Mucosa of stomach (tissue), 1 donor: Measurements from ENCODE around the gene E2F1.

Experiments used
- H3K27me3 ChIP-seq: one replicate; pipeline ENCODE4 v1.7.0; 2013; ENCODE audit warnings: mild to moderate bottlenecking, low read length; ENCODE audit not compliant: control insufficient read depth, insufficient read depth
- H3K36me3 ChIP-seq: one replicate; pipeline ENCODE4 v1.7.0; 2013; ENCODE audit warnings: low read length; ENCODE audit not compliant: control insufficient read depth, insufficient read depth
- H3K4me1 ChIP-seq: one replicate; pipeline ENCODE4 v1.7.0; 2013; ENCODE audit warnings: mild to moderate bottlenecking, low read length; ENCODE audit not compliant: control insufficient read depth, insufficient read depth
- H3K4me3 ChIP-seq: one replicate; pipeline ENCODE4 v1.7.0; 2013; ENCODE audit warnings: low read length
- H3K9ac ChIP-seq: one replicate; pipeline ENCODE4 v1.7.0; 2013; ENCODE audit warnings: mild to moderate bottlenecking, low read length, moderate library complexity
- H3K9me3 ChIP-seq: one replicate; pipeline ENCODE4 v1.7.0; 2013; ENCODE audit warnings: mild to moderate bottlenecking, low read length, moderate library complexity; ENCODE audit not compliant: control insufficient read depth
- donor health status: Pancreatic carcinoma.

E2F1 gene

GRCh38 chr20:33671573-33672288 is 14.5 kb downstream of the E2F1 start:
- no peak overlapping the region for H3K4me3 ChIP-seq

GRCh38 chr20:33670715-33671499 is 15.3 kb downstream of the E2F1 start:
- Histone ChIP-seq H3K9ac (peak overlapping the region; percentile 23), H3K4me3 (no peak overlapping the region), H3K4me1 (peaks cover 53% of the 10 kb centered on the region)

More at GRCh38 chr20:33671573-33672288, 14.5 kb downstream of the E2F1 start:
- H3K4me1 ChIP-seq, result peaks cover 47% of the 10 kb centered on the region
- peaks cover 8% of the 10 kb centered on the region for H3K36me3 ChIP-seq
- H3K27me3 ChIP-seq, result no peaks in the 10 kb centered on the region
- H3K9me3 ChIP-seq, result no peaks in the 10 kb centered on the region
- H3K9ac ChIP-seq, result no peak overlapping the region

GRCh38 chr20:33669873-33670640 is 16.1 kb downstream of the E2F1 start:
- no peak overlapping the region for H3K9ac ChIP-seq

More at GRCh38 chr20:33670715-33671499, 15.3 kb downstream of the E2F1 start:
- no peaks in the 10 kb centered on the region for H3K9me3 ChIP-seq
- no peaks in the 10 kb centered on the region for H3K27me3 ChIP-seq
- peaks cover 8% of the 10 kb centered on the region for H3K36me3 ChIP-seq

GRCh38 chr20:33669224-33669623 is 17.0 kb downstream of the E2F1 start:
- H3K4me1 ChIP-seq, result peaks cover 53% of the 10 kb centered on the region
- no peaks in the 10 kb centered on the region for H3K27me3 ChIP-seq
- no peak overlapping the region for H3K4me3 ChIP-seq
- no peak overlapping the region for H3K9ac ChIP-seq
- H3K9me3 ChIP-seq, result no peaks in the 10 kb centered on the region
- H3K36me3 ChIP-seq, result peaks cover 8% of the 10 kb centered on the region

More at GRCh38 chr20:33669873-33670640, 16.1 kb downstream of the E2F1 start:
- peaks cover 55% of the 10 kb centered on the region for H3K4me1 ChIP-seq
- peaks cover 8% of the 10 kb centered on the region for H3K36me3 ChIP-seq
- H3K9me3 ChIP-seq, result no peaks in the 10 kb centered on the region
- H3K4me3 ChIP-seq, result no peak overlapping the region
- H3K27me3 ChIP-seq, result no peaks in the 10 kb centered on the region

- Histone ChIP-seq H3K4me3 (no peak overlapping the region), H3K4me1 (peaks cover 56% of the 10 kb centered on the region), H3K9ac (peak overlapping the region; percentile 5), H3K27me3 (no peaks in the 10 kb centered on the region), H3K9me3 (no peaks in the 10 kb centered on the region), H3K36me3 (peaks cover 8% of the 10 kb centered on the region)
Measured at GRCh38 chr20:33668466-33669155, 17.6 kb downstream of the E2F1 start.

- Histone ChIP-seq H3K4me3 (no peak overlapping the region), H3K9me3 (no peaks in the 10 kb centered on the region), H3K27me3 (no peaks in the 10 kb centered on the region), H3K4me1 (peaks cover 52% of the 10 kb centered on the region), H3K36me3 (peaks cover 8% of the 10 kb centered on the region), H3K9ac (peak overlapping the region; percentile 5)
Measured at GRCh38 chr20:33667676-33668465, 18.3 kb downstream of the E2F1 start.

GRCh38 chr20:33667245-33667675 is 18.9 kb downstream of the E2F1 start:
- H3K9me3 ChIP-seq, result no peaks in the 10 kb centered on the region
- no peaks in the 10 kb centered on the region for H3K27me3 ChIP-seq
- no peak overlapping the region for H3K4me3 ChIP-seq
- H3K36me3 ChIP-seq, result peaks cover 8% of the 10 kb centered on the region
- peaks cover 51% of the 10 kb centered on the region for H3K4me1 ChIP-seq
- H3K9ac ChIP-seq, result no peak overlapping the region

- H3K4me1 ChIP-seq, result peaks cover 47% of the 10 kb centered on the region
Measured at GRCh38 chr20:33666293-33667244, 19.6 kb downstream of the E2F1 start, which contains the start of gene ACTL10. Gene ACTL10, plus strand, starts transcription at chr20:33666943. Its CDS starts 555 bp downstream, at chr20:33667498.

GRCh38 chr20:33664762-33665144 is 21.4 kb downstream of the E2F1 start:
- H3K27me3 ChIP-seq, result no peaks in the 10 kb centered on the region
- peaks cover 31% of the 10 kb centered on the region for H3K4me1 ChIP-seq
- H3K9ac ChIP-seq, result no peak overlapping the region
- H3K9me3 ChIP-seq, result no peaks in the 10 kb centered on the region
- no peaks in the 10 kb centered on the region for H3K36me3 ChIP-seq
- no peak overlapping the region for H3K4me3 ChIP-seq

More at GRCh38 chr20:33666293-33667244, 19.6 kb downstream of the E2F1 start, which contains the start of gene ACTL10:
- Histone ChIP-seq H3K27me3 (no peaks in the 10 kb centered on the region), H3K9ac (peak within 1 kb of the TSS; percentile 70), H3K4me3 (no peak within 1 kb of the TSS), H3K36me3 (peaks cover 7% of the 10 kb centered on the region), H3K9me3 (no peaks in the 10 kb centered on the region)

- peak overlapping the region; percentile 62 for H3K4me3 ChIP-seq
- H3K9ac ChIP-seq, result peak overlapping the region; percentile 86
- no peaks in the 10 kb centered on the region for H3K27me3 ChIP-seq
- peaks cover 31% of the 10 kb centered on the region for H3K4me1 ChIP-seq
- no peaks in the 10 kb centered on the region for H3K9me3 ChIP-seq
- no peaks in the 10 kb centered on the region for H3K36me3 ChIP-seq
Measured at GRCh38 chr20:33664085-33664761, 22.0 kb downstream of the E2F1 start.
